Measurements from ENCODE around the gene SGF29.

DNA sequence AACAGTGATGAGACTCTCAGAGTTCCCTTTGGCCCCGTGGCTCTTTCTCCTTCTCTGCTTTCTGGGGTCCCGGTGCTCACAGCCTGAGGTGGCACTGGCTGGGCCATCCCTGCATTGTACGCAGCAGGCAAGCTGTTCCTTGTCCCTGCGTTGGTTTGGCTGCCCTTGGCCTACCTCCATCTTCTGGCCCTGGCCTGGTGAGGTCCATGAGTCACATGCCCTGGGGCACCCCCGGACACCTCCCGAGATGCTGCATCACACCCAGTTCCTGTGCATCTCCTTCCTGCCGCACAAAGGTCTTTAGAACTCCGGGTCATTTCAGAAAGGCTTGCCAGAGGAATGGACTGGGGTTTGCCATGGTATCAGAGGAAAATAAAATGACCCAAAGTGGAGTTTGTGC lies 33.7 kb downstream of the SGF29 start:
- TF ChIP-seq POLR2A (IDR thresholded peaks at IDR 0.05) (no peak), POLR2AphosphoS5 (IDR thresholded peaks at IDR 0.05) (no peak)

Measured in spleen (tissue), 3 donors.